Measurements from ENCODE around the gene ETNK2. TPM values are rescaled to one million over a fixed set of nuclear protein-coding genes. Genes with fewer than 3 reads are reported as not detected.
A peak's percentile ranks its signal among the peaks of the same experiment; 100 is the strongest.

Gene ETNK2
- total and polyA plus RNA-seq, 3 experiments from 2014 or later = 0.91 to 6.1 (median 1.1) TPM

DNA sequence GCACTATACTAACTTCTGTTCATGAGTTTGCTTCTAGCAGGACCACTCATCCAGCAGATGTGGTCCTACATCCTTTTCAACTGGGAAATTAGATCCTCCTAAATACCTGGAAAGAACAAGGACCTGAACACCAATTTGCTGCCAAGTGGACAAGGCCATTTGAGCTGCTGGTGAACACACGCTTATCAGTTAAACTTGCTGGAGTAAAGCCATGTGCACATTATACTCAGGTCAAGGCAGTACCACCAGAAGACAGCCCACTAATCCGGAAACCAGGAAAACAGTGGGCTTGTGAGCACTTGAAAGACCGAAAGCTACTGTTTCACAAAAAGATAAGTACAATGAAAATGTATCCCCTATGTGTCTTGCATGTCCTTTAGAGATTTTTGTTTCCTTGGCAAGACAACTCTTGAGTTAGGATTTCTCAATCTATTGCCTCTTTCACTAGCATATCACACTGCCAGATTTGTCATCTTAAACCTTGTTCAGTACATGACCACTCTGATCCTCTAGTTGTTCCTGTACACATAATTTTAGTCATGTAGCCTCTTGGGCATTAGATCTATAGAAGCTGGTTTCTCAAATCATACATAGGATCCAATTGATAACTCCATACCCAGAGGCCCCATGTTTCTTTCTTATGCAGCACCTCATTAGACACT is 18.8 kb upstream of the ETNK2 start:
- Histone ChIP-seq H3K4me1 (ENCODE audit: insufficient read depth, low read length) (no peaks in the 10 kb centered on the region), H3K9me3 (ENCODE audit: low read length) (peaks cover 44% of the 10 kb centered on the region), H3K27me3 (ENCODE audit: insufficient read depth, low read length, poor library complexity, severe bottlenecking) (no peaks in the 10 kb centered on the region), H3K4me3 (ENCODE audit: low read length) (no peak overlapping the region), H3K36me3 (ENCODE audit: insufficient read depth, low read length) (no peaks in the 10 kb centered on the region), H3K27ac (ENCODE audit: low read depth, low read length) (no peak overlapping the region)
- ChIA-PET CTCF (interaction anchor here (2.1 kb wide), 1 partner anchor 8 kb away, joined by 14 read pairs; no protein-coding TSS in a partner anchor), POLR2A (no interaction called here)
- H3K4me1 Mint-ChIP-seq = no peaks in the 10 kb centered on the region
- peaks cover 0 to 36% (median 0%) of the 10 kb centered on the region in 3 donors for H3K36me3 Mint-ChIP-seq
- peaks cover 19 to 67% (median 58%) of the 10 kb centered on the region in 5 donors for H3K9me3 Mint-ChIP-seq
- H3K27ac Mint-ChIP-seq = no peak overlapping the region
- no peak overlapping the region for H3K4me3 Mint-ChIP-seq
- no peak for DNase-seq
- peaks cover 8 to 10% of the 10 kb centered on the region in 2 donors for H3K27me3 Mint-ChIP-seq

DNA sequence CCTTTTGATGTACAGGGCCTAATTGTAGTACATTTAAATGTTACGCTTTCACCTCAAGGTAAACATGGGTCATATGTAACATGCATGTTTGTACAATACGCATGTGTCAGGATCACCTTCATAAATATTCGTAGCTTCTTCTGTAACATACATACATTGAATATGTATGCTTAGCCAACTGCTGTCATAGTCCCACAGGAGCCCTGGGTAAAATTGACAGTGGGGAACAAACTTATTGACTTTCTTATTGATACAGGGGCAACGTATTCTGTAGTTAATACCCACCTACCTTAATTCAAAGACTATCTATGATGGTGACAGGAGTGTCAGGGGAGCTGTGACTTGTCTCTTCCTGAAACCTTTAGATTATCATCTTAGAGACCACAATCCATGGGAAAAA is 18.0 kb upstream of the ETNK2 start:
- peaks cover 0 to 36% (median 0%) of the 10 kb centered on the region in 3 donors for H3K36me3 Mint-ChIP-seq
- DNase-seq = no peak
- POLR2A ChIA-PET = no interaction called here

DNA sequence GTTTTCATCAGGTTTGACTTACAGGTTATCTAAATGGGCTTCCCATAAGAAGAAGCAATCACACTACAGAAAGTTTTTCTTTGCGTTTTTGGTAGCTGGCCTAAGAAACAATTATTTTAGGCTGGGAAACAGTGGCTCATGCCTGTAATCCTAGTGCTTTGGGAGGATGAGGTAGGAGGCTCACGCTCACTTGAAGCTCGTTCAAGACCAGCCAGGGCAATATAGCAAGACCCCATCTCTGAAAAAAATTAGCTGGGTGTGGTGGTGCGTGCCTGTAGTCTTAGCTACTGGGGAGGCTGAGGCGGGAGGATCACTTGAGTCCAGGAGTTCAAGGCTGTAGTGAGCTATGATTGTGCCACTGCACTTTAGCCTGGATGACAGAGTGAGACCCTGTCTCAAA is 15.9 kb upstream of the ETNK2 start:
- no peak overlapping the region for H3K27ac ChIP-seq (ENCODE audit: low read depth, low read length)
- Mint-ChIP-seq H3K9me3 (peaks cover 19 to 54% (median 52%) of the 10 kb centered on the region in 5 donors), H3K4me3 (no peak overlapping the region), H3K27me3 (peaks cover 6 to 7% of the 10 kb centered on the region in 2 donors), H3K4me1 (no peaks in the 10 kb centered on the region), H3K36me3 (peaks cover 0 to 21% (median 0%) of the 10 kb centered on the region in 3 donors), H3K27ac (no peak overlapping the region)
- no peak for DNase-seq
- no peaks in the 10 kb centered on the region for H3K36me3 ChIP-seq (ENCODE audit: insufficient read depth, low read length)
- CTCF ChIA-PET = interaction anchor here (1.2 to 1.9 kb wide), 2 partner anchors 11 to 196 kb away, joined by 3 to 8 read pairs; no protein-coding TSS in a partner anchor
- H3K9me3 ChIP-seq (ENCODE audit: low read length) = peaks cover 42% of the 10 kb centered on the region
- POLR2A ChIA-PET = no interaction called here
- H3K27me3 ChIP-seq (ENCODE audit: insufficient read depth, low read length, poor library complexity, severe bottlenecking) = no peaks in the 10 kb centered on the region
- no peak overlapping the region for H3K4me3 ChIP-seq (ENCODE audit: low read length)
- H3K4me1 ChIP-seq (ENCODE audit: insufficient read depth, low read length) = no peaks in the 10 kb centered on the region

More for the DNA sequence above, 18.0 kb upstream of the ETNK2 start:
- Mint-ChIP-seq H3K27ac (no peak overlapping the region), H3K4me1 (no peaks in the 10 kb centered on the region), H3K27me3 (peaks cover 8 to 14% of the 10 kb centered on the region in 2 donors), H3K4me3 (no peak overlapping the region), H3K9me3 (peaks cover 19 to 67% (median 58%) of the 10 kb centered on the region in 5 donors)
- no peak overlapping the region for H3K27ac ChIP-seq (ENCODE audit: low read depth, low read length)
- no peaks in the 10 kb centered on the region for H3K4me1 ChIP-seq (ENCODE audit: insufficient read depth, low read length)
- H3K36me3 ChIP-seq (ENCODE audit: insufficient read depth, low read length) = no peaks in the 10 kb centered on the region
- no peak overlapping the region for H3K4me3 ChIP-seq (ENCODE audit: low read length)
- CTCF ChIA-PET = interaction anchor here (1.2 kb wide), 1 partner anchor 10 kb away, joined by 4 read pairs; no protein-coding TSS in a partner anchor
- H3K27me3 ChIP-seq (ENCODE audit: insufficient read depth, low read length, poor library complexity, severe bottlenecking) = no peaks in the 10 kb centered on the region
- H3K9me3 ChIP-seq (ENCODE audit: low read length) = peaks cover 44% of the 10 kb centered on the region

DNA sequence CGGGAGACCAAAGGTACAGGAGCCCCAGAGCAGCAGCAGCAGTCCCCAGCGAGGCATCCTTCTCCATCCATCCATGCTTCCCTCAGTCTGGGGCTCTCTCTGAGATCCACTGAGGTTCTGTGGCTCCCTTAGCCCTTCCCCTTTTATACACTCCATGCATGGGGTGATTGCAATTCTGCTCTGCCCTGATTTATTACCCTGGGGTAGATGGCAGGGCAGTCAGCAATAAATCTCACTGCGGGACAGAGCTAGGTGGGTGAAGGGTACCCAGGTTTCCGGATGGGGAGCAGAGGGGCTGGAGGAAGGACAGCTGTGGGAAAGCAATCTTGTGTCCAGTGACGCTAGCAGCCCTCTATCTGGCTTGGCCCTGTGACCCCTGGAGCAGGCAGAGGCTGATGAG is 14.4 kb upstream of the ETNK2 start, which contains the start of gene REN:
Gene REN, minus strand, starts transcription at position 119 of the 400 bp plus-strand sequence. Its CDS starts 44 bp downstream, at position 75.
- no peak for DNase-seq
- peaks cover 28% of the 10 kb centered on the region for H3K9me3 ChIP-seq (ENCODE audit: low read length)
- Mint-ChIP-seq H3K27ac (no peak within 1 kb of the TSS), H3K9me3 (peaks cover 8 to 39% (median 39%) of the 10 kb centered on the region in 5 donors), H3K4me1 (no peaks in the 10 kb centered on the region), H3K4me3 (no peak within 1 kb of the TSS), H3K36me3 (peaks cover 0 to 12% (median 0%) of the 10 kb centered on the region in 3 donors), H3K27me3 (peaks cover 9 to 11% of the 10 kb centered on the region in 2 donors)
- H3K4me1 ChIP-seq (ENCODE audit: insufficient read depth, low read length) = no peaks in the 10 kb centered on the region
- no peak within 1 kb of the TSS for H3K27ac ChIP-seq (ENCODE audit: low read depth, low read length)
- CTCF ChIA-PET = interaction anchor here (1.3 to 2.6 kb wide), 2 partner anchors 195 to 197 kb away, joined by 3 to 16 read pairs; no protein-coding TSS in a partner anchor
- no peaks in the 10 kb centered on the region for H3K27me3 ChIP-seq (ENCODE audit: insufficient read depth, low read length, poor library complexity, severe bottlenecking)
- no peaks in the 10 kb centered on the region for H3K36me3 ChIP-seq (ENCODE audit: insufficient read depth, low read length)
- POLR2A ChIA-PET = no interaction called here
- no peak within 1 kb of the TSS for H3K4me3 ChIP-seq (ENCODE audit: low read length)

DNA sequence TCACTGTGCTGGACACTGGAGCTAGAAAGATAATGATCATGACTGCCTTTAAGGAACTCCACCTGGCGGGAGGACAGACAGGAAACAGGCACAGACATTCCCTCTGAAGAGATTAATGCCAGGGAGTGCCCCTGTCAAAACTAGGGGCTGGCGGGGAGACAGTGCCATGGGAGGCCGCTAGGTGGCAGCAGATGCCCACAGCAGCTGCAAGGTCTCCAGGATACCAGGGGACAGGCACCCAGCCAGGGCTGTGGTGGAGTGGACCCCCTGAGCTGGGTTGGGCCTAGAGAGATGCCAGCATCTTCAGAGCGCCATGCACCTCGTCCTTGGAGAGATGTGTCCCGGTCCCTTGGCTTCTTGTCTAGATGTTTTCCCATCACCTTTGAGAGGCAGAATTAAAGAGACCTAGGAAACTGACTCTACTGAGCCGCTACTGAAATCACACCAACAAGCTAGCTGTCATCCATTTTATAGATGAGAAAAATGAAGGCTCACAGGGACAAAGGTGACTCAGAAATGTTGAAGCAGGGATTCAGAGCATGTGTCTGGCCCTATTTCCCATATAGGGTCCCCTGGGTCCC is 10.7 kb upstream of the ETNK2 start:
- Histone ChIP-seq H3K27me3 (ENCODE audit: insufficient read depth, low read length, poor library complexity, severe bottlenecking) (no peaks in the 10 kb centered on the region), H3K4me1 (ENCODE audit: insufficient read depth, low read length) (no peaks in the 10 kb centered on the region), H3K9me3 (ENCODE audit: low read length) (no peaks in the 10 kb centered on the region), H3K36me3 (ENCODE audit: insufficient read depth, low read length) (no peaks in the 10 kb centered on the region), H3K27ac (ENCODE audit: low read depth, low read length) (no peak overlapping the region), H3K4me3 (ENCODE audit: low read length) (no peak overlapping the region)
- peak; percentile 63 to 80 (median 72) for DNase-seq
- H3K27me3 Mint-ChIP-seq = peaks cover 11 to 24% of the 10 kb centered on the region in 2 donors
- H3K36me3 Mint-ChIP-seq = peaks cover 0 to 5% (median 0%) of the 10 kb centered on the region in 3 donors
- ChIA-PET POLR2A (no interaction called here), CTCF (interaction anchor here (0.6 to 5.0 kb wide), 18 partner anchors 9 to 645 kb away, joined by 3 to 80 read pairs (median 4); partner anchors contain the start of gene PLEKHA6)
- H3K4me3 Mint-ChIP-seq = no peak overlapping the region
- H3K4me1 Mint-ChIP-seq = no peaks in the 10 kb centered on the region
- peaks cover 0 to 7% (median 6%) of the 10 kb centered on the region in 5 donors for H3K9me3 Mint-ChIP-seq
- H3K27ac Mint-ChIP-seq = no peak overlapping the region

DNA sequence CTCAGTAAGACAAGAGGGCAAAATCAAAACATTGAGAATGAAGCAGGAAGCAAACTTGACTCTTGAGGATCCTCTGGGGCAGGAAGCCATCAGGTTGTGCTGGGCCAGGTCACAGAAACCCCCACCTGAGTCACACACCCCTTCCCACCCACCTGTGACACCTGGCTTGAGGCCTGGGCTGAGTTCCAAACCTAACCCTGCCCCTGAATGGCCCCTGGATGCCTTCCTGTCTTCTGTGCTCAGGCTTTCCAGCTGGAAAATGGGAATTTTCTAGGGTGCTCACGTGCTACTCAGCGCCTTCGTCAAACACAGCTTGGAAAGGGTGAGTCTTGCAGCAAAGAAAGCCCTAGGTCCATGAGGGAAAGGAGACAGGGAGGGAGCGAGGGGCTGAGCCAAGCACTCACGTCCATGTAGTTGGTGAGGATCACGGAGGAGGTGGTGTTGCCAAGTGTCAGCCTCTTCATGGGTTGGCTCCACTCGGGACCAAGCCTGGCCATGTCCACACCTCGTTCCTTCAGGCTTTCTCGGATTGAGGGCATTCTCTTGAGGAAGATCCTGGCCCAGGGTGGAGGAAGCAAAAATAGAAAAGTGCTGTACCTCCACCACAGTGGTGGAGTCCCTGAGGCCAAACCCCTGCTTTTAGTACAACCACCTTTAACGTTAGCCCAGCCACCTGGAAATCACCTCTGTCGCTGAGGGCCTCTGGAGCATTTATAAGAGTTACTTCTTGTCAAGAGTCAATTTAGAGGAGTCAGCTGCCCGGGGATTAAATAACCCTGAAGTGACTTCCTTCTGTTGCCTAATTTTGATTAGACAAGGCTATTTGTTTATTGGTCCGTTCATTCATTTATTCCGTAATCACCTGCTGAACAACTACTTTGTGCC is 10.0 kb upstream of the ETNK2 start:
- H3K36me3 ChIP-seq (ENCODE audit: insufficient read depth, low read length) = no peaks in the 10 kb centered on the region
- Mint-ChIP-seq H3K36me3 (no peaks in the 10 kb centered on the region), H3K27ac (no peak overlapping the region), H3K4me3 (no peak overlapping the region), H3K27me3 (peaks cover 11 to 24% of the 10 kb centered on the region in 2 donors), H3K9me3 (peaks cover 0 to 4% (median 0%) of the 10 kb centered on the region in 5 donors), H3K4me1 (no peaks in the 10 kb centered on the region)
- H3K27ac ChIP-seq (ENCODE audit: low read depth, low read length) = no peak overlapping the region
- no peaks in the 10 kb centered on the region for H3K27me3 ChIP-seq (ENCODE audit: insufficient read depth, low read length, poor library complexity, severe bottlenecking)
- CTCF ChIA-PET = interaction anchor here (1.0 to 5.0 kb wide), 11 partner anchors 9 to 285 kb away, joined by 3 to 80 read pairs (median 11); partner anchors contain the start of gene PLEKHA6
- no peaks in the 10 kb centered on the region for H3K9me3 ChIP-seq (ENCODE audit: low read length)
- POLR2A ChIA-PET = no interaction called here
- no peak for DNase-seq
- no peaks in the 10 kb centered on the region for H3K4me1 ChIP-seq (ENCODE audit: insufficient read depth, low read length)
- H3K4me3 ChIP-seq (ENCODE audit: low read length) = no peak overlapping the region

DNA sequence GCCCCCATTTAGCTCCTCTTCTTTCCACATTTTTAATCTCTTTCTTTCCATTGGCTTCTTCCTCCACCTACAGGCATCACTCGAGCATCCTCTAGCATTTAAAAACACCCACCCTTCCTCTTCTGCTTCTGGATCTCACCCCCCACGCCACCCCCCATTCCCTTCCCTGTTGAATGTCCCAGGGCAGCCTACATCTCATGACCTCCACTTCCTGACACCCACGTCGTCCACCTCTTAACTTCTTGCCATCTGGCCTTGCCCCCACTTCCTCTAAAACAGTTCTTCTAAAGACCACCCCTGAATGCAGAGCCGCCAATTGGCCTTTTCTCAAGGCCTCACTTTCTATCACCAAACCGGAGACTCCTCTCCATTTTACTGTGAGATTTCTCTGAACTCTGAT is 6.1 kb upstream of the ETNK2 start:
- H3K36me3 Mint-ChIP-seq = no peaks in the 10 kb centered on the region
- no peaks in the 10 kb centered on the region for H3K4me1 ChIP-seq (ENCODE audit: insufficient read depth, low read length)
- DNase-seq = no peak
- H3K27me3 Mint-ChIP-seq = peaks cover 9 to 37% of the 10 kb centered on the region in 2 donors
- H3K4me3 Mint-ChIP-seq = peak overlapping the region in 1 of 7 donors; percentile 54
- no peak overlapping the region for H3K4me3 ChIP-seq (ENCODE audit: low read length)
- H3K27ac ChIP-seq (ENCODE audit: low read depth, low read length) = no peak overlapping the region
- H3K9me3 ChIP-seq (ENCODE audit: low read length) = no peaks in the 10 kb centered on the region
- peaks cover 4% of the 10 kb centered on the region for H3K27me3 ChIP-seq (ENCODE audit: insufficient read depth, low read length, poor library complexity, severe bottlenecking)
- H3K9me3 Mint-ChIP-seq = no peaks in the 10 kb centered on the region
- peaks cover 0 to under 1% (median under 1%) of the 10 kb centered on the region in 3 donors for H3K4me1 Mint-ChIP-seq
- peak overlapping the region in 1 of 8 donors; percentile 63 for H3K27ac Mint-ChIP-seq
- H3K36me3 ChIP-seq (ENCODE audit: insufficient read depth, low read length) = no peaks in the 10 kb centered on the region
- ChIA-PET CTCF (interaction anchor here (1.1 to 1.4 kb wide), 2 partner anchors 9 to 206 kb away, joined by 3 to 6 read pairs; no protein-coding TSS in a partner anchor), POLR2A (no interaction called here)
